GM18499 (cell line): ENCODE measurements around the gene VSIG1.

Experiments
- ATAC-seq: cut with Tn5 transposase; IDR thresholded peaks from one replicate; pipeline ENCODE4 v1.9.1; 2021; ENCODE audit warnings: moderate number of reproducible peaks; ENCODE audit not compliant: insufficient read depth, unreplicated experiment

Gene VSIG1

DNA sequence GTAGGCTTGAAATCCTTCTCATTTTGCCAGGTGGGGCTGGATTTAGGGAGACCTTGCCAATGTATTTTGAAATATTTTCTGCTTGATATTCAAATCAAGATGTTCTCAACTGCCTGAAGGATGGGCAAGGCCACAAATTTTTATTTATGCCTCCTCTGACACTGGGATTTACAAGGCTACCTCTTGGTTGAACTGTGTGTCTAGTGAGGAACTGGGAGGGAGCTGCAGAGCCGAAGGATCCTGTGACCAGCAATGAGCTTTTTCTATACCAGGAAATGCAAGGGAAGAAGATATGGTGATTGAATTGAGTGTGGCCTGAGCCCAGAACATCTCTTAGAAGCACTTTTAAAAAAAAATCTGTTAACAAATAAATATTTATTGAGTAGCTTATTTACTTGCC is 14.9 kb downstream of the VSIG1 start:
- ATAC-seq = no peak

DNA sequence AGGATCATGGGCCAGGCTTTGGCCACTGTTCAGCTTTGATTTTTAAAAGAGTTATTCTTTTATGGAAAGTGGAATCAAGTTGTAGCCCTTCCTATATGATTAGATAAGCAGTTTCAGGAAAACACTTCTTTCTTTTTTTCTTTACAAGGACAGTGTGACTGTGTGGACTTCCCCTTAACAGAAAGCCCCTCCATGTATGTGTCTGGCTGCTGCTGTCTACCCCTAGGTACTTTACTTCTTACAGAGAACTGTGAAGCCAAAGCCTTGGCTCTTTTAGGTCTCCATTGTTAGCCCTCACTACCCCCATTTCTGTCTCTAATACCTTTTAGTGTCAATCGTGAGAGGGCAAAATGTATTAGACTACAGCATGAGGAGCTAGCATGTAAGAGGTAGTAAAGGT is 19.1 kb downstream of the VSIG1 start:
- no peak for ATAC-seq

DNA sequence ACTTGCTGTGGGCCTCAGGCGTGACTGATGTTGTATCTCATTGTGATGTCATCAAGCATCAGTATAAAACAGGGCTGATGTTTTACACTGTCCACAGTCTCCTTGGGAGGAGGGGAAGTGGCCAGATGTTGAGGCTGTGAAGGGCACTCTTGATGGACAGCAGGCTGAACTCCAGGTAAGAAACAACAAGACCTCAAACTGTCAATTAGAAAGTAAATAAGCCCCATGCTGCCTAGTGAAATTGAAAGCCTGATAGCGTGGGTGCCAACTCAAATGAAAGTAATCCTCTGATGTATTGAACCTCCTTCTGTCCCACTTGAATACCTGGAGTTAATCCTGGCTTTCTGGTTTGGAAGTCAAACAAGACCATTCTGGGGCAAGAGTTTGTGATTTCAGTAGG is 19.7 kb downstream of the VSIG1 start:
- ATAC-seq = no peak

DNA sequence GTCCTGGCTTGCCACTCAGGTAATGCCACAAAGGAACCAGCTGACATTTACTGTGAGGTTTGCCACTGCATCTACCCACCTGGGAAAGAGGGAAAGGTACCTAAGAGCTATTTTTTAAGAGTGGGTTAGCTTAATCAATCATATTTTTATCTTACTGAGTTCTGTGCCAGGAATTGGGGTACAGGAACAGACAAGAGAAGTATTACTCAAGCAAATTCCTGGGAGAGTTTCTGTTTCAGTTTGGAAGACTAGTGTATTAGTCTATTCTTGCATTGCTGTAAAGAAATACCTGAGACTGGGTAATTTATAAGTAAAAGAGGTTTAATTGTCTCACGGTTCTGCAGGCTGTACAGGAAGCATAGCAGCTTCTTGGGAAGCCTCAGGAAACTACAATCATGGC is 23.3 kb downstream of the VSIG1 start:
- ATAC-seq = no peak

DNA sequence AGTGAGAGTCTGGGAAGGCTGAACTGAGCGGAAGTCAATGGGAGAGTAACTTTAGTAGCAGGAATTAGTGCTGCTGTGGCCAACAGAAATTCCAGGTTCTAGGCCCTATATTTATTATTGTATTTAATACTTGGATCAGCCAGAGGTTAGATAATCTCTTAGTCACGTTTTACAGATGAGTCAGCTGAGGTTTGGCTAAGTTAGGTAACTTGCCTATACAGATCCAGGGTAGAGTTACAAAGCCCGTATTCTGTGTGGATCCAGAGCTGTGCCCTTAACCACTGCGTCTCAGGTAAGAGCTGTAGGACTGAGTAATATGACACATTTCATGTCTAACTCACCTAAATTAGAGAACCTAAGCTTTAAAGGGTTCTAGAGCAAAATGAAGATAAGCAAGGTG is 26.0 kb downstream of the VSIG1 start:
- no peak for ATAC-seq

DNA sequence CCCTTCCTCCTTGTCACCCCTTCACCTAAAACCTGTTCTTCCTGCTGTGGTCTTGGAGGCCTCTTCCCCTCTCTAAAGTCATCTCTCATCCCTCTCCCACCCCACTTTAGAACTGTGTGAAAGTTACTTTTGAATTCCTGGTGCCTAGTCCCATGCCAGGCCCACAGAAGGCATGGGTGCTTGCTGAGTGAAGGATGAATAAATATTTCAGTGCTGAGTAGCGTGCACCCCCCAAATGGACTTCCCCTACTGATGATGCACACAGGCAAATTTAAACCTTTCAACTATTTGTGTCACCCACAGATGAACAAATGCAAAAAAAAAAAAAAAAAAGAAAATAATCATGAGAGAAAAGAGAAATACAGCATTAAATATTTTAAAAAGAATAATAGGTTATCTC is 26.7 kb downstream of the VSIG1 start:
- ATAC-seq = no peak

DNA sequence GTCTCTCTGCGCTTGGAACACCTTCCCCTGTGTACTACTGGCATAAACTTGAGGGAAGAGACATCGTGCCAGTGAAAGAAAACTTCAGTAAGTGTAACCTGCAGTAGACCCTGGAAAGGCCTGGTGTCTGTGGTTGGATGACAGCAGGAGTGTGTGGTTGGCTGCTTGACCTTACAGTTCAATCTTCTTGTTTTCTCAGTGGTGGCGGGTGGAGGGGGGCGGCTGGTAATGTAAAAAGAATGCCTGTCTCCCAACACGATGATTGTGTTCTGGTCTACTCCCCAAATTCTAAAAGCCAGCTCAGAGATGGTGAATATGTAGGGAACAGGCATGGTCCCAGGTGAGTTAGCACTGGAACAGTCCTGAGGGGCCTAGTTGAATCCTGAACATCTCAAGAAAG is 27.9 kb downstream of the VSIG1 start:
- ATAC-seq = no peak

DNA sequence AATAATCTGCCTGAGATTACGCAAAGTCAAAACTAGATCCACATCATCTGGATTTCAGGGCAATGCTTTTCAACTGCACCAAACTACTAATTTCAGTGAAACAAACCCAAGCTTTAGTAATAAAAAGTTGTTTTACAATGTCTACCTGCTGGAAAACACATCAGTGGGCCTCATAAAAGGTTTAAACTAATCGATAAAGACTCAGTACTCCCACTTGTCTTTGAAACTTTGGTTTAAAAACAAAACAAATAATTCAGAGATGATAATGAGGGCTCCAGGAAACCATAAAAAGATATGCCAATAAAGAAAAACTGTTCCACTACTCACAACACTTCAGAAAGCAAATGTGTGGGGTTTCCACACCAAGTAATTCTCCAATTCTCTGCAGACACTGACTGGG is 36.2 kb downstream of the VSIG1 start:
- no peak for ATAC-seq

DNA sequence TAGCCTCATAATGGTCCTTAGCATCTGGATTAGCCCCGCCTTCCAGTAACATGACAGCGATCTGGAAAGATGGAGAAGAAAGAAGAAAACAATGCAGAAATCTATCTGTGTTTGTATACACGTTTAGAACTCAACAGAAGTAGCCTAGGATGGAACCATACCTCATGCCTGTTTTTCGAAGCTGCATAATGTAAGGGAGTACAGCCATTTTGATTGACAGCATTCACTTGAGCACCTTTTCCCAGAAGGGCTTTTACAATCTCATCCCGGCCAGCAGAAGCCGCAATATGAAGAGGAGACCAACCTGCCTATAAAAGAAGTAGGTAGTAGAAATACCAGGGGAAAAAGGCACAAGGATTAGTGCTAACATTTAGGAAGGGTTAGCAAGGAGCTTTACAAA is 42.9 kb downstream of the VSIG1 start:
- ATAC-seq = no peak

DNA sequence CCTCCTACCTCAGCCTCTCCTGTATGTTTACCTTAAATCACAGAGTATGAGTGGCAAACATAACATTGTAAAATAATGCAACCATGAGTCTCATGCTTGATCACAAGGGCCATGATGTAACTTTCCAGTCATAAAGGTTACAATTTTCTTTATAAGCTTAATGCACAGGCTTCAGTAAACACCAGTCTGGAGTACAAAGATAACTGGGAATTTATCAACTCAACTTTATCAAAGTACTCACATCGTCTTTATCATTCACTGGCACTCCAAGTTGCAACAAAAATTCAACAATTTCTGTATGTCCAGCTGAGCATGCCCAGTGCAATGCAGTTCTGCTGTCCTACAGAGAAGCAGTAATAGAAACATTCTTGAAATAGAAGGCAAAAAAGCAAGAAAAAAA is 43.6 kb downstream of the VSIG1 start:
- no peak for ATAC-seq

DNA sequence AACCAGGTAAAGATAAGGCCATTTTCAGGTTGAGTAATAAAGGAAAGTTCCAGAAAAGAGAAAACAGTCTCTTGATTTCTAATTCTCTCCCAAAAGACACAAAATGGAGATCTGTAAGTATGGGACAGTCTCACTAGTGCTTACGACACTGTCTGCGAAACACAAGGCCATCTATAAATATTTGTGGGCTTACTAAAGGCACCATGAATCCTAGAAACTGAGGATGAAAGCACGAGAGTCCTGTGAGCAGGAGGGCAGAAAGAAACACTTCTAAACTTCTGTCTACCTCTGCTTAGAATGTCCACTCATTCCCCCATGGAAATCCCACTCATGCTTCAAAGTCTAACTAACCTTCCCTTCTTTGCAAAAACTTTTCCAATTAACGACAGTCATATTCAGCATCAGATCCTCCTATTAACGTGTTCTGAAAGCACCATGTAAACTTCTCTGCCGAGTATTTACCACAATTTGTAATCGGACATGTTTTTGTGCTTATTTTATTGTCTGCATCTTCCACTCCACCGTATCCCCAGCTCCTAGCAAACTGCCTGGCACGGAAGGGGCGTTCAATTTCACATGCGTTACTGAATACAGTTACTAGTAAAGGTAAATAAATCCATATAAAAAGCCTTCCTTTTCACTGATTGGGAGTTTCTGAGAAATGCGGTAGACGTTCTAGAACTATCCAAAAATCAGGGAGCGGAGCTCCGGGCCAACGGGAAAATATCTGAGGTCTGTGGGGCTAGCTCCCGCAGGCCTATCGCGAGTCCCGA is 45.8 kb downstream of the VSIG1 start:
- no peak for ATAC-seq

DNA sequence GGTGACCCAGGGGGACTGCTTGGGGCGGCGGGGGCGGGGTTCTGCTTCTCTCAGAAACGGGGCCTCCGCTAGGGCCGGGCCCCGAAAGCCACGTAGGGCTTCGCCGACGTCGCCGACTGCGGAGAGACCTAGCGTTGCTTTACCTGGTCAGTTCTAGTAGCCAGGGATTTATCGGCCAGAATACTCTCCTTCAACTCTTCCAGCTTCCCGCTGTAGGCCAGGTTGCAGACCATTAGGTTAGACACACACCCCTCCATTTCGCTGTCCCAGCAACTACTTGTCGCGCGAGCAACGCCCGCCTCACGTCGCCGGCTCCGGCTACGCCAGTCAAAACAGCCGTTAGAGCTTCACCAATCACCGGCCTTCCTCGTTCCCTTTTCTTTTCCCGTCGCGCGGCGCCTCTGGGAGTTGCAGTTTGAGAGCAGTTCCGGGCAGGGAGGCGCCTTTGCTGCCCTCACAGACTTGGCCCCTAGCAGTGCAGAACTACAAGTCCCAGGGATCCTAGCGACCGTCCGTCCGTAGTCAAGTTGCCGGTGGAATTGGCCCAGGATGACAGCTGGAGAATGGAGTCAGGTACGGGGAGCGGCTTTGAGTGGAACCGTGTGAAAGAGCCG is 46.5 kb downstream of the VSIG1 start, which contains the start of the genes ATG4A and PSMD10:
TSS of gene ATG4A (plus strand) at position 515 of the 614 bp plus-strand sequence. CDS start at position 564, 49 bp downstream.
TSS of gene PSMD10 (minus strand) at position 279 of the 614 bp plus-strand sequence. CDS start at position 257, 22 bp downstream.
- peak; percentile 91 for ATAC-seq

DNA sequence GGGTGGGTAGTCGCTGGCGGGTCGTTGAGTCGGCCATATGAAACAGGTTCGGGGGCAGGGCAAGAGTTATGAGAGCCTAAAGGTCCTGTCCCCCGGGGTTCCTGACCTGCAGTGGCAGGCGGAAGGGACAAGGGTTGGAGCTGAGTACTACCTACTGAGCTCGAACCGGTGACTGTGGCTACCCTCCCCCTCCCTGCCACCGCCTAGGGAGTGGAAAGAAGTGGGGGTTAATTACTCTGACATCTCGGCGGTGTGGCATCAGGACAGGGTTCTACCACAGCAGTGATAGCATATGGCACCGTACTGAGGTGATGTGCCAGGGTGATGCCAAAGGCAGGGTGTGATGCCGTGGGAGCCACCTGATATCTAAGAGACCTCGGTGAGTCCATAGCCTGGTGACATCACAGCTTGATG is 47.0 kb downstream of the VSIG1 start:
- ATAC-seq = peak; percentile 22

DNA sequence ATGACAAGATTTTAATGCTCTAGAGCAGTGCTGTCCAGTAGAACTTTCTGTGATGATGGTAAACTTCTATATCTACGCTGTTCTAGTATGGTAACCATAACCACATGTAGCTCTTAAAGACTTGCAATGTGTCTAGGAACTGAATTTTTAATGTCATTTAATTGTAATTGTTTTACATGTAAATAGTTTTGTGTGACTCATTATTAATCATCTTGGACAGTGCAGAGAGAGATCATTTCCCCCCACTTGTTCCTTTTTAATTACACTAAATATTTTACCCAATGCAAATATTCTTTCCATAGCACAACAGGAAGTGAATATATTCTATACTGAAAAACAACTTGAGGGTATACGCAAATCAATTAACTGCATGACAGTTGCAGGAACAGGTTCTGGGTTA is 52.5 kb downstream of the VSIG1 start:
- no peak for ATAC-seq

DNA sequence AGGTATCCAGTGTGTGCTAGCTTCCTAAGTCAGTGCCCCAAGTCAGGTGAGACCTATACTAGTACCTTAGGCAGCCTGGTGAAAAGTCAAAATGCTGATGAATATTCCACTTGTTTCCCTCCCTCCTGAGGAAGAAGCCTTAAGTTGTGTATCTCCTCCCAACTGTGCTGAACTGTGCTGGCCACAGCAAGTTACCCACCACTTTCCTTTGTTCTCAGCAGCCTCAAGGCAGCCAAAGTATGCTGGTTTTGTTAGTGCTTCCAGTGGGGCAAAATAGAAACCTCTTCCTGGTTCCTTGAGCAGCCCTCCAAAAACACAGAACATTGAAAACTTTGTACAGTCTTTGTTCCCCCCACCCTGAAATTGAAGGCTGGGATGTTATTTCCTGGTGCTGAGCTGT is 60.6 kb downstream of the VSIG1 start:
- ATAC-seq = no peak

DNA sequence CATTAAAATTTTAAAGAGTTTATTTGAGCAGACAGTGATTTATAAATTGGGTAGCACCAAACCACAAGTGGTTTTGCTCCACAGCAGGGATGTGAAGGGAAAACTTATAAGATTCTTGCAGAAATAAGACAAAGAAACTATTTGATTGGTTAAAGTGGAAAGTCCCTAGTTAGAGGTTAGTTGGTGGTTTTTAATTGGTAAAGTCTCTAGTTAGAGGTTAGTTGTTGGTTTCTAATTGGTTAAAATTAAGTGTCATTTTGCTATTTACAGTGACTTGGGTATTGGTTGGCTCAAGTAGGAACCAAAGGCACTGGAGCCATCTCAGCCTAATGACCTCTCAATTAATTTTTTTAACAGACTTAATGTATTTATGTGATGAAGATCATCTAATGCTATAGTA is 69.7 kb downstream of the VSIG1 start:
- ATAC-seq = no peak

DNA sequence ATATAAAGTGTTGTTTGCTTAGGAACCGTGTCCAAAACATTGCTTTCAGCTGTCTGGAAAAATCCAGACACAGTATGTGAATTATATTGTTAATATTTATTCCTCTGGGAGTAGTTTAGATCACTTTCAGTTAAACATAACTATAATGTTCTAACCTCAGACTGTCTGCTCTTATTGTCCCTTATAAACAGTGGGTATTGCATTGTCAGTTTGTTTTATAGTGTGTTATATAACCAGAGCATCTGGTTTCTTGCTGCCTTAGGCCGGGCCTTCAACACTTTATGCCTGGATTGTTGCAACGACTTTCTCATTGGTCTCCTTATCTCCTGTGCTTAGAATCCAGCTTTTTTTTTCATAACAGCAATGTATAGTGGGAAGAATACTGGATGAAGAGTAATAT is 73.1 kb downstream of the VSIG1 start:
- no peak for ATAC-seq

DNA sequence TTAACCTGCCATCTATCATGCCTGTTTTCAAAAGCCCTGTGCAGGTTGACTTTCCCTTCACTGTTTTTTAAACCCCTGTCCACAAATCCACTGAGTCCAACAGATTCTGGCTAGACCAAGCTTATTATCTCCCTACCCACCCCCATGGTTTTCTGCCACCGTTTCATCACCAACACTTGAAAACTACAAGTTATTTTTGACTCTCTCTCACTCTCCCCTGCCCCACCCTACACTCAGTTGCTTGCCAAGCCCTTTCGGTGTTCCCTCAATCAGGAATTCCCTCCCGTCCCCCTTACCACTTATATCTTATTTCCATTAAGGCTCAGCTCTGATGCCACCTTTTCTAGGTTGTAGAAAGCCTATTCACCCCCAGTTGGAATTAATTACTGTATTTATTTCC is 76.4 kb downstream of the VSIG1 start:
- ATAC-seq = no peak

DNA sequence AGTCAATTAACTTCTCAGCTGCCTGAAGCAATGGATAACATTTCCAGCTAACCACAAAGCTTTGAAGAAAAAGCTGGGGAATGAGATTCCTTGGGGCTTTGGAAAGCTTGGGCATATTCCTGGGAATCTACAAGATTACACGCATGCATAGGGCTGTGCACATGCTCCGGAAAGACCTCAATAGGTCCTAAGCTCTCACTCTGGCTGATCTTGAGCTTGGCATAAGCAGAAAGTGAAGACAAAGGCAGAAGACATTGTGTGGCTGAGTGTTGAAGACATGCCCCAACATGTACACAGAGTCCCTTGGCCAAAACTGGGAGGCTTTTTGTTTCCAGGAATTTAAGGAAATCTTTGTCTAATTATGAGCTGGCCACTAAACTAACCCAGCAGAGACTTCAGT is 77.9 kb downstream of the VSIG1 start:
- no peak for ATAC-seq

DNA sequence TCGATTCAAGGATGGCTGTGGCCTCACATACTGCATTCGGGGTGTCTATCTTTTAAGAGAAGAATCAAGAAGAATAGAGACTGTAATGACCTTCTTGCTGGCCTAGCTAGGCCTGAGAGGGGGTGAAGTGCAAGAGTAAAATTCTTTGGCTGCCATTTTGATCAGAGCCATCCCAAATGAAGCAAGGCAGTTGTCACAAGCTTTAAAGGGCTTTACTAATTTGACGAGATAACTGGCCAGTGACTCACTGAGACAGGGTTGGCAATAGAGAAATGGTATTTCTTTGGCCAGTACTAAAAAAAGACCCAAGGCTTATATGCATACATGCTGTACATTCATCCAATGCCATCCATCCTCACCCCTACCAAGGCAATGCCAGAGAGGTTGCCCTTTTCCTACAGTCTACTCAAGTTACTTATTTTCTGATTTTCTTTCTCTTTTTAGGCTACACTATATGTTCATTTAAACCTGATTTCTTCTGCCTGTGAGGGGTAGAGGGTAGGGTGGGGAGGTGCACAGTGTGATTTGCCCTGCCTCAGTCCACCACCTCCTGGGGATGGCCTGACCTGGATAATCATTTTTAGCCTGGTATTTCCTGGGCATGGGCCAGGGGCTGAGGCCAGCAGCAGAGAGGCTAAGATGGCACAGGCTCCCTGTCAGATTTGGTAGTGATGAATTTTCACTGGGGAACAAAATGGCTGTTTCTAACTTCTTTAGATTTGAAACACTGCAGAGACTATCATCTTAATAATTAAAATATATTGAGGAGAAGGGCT is 78.9 kb downstream of the VSIG1 start:
- ATAC-seq = no peak

DNA sequence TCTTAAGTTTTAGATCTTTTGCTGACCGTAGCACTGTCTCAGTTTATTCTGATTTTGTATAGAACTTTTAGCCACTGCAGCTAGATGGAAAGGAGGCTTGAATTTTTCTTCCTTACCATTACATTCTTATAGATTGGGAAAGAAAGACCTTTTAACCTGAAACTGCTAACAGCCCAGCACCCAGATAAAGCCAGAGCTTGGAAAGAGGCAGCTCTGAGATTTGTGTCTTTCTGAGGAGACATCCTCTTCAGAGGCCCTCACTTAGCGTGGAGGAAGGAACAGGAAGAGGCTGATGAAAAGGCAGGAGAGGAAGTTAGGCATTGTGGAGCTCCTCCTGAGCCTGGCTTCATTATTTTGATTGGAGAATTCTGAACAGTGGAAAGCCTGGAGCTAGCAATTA is 81.8 kb downstream of the VSIG1 start:
- ATAC-seq = no peak
